ENCODE measurements around the gene GDPD5.

GRCh38 chr11:75553182-75553581 lies 27.4 kb upstream of the GDPD5 start:
- TF ChIP-seq CTCF (IDR thresholded peaks at IDR 0.05) (no peak), POLR2AphosphoS5 (IDR thresholded peaks at IDR 0.05) (no peak), POLR2A (IDR thresholded peaks at IDR 0.05) (no peak), EP300 (IDR thresholded peaks at IDR 0.05) (no peak)

Measured in stomach (tissue), 4 donors.